HG02759 (cell line): ENCODE measurements around the gene SYNGR4.

Source experiments
- ATAC-seq: cut with Tn5 transposase; IDR thresholded peaks from one replicate; pipeline ENCODE4 v1.9.1; 2021; ENCODE audit warnings: mild to moderate bottlenecking, moderate library complexity; ENCODE audit not compliant: unreplicated experiment

The SYNGR4 gene

DNA sequence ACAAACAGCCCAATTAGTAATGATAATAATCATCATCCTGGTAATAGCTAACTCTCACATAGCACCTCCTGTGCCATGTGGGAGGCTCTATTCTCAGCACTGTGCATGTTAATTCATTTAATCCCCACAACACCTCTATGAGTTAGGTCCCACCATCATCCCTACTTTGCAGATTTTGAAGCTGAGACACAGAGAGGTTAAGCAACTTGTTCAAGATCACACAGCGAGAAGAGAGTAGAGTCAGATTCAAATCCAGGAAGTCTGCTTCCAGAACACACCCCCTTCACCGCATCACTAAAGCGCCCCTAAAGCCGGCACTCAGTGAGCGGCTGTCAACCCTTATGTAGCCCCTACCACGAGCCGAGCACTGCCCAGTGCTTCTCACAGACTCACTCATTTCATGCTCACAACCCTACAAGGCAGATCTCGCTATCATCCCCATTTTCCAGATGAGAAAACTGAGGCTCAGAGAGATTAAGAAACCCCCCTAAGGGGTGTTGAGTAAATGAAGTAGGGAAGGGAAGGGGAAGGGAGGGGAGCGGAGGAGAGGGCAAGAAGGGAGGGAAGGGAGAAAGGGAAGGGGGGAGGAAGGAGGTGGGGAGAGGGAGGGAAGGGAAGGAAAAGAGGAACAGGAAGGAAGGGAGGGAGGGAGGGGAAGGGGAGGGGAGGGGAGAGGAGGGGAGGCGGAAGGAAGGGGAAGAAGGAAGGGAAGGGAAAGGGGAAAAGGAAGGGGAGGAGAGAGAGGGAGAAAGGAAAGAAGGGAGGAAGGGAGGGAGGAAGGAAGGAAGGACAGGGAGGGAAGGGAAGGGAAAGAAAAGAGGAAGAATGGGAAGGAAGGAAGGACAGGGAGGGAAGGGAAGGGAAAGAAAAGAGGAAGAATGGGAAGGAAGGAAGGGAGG is 22.4 kb upstream of the SYNGR4 start:
- ATAC-seq, result no peak

DNA sequence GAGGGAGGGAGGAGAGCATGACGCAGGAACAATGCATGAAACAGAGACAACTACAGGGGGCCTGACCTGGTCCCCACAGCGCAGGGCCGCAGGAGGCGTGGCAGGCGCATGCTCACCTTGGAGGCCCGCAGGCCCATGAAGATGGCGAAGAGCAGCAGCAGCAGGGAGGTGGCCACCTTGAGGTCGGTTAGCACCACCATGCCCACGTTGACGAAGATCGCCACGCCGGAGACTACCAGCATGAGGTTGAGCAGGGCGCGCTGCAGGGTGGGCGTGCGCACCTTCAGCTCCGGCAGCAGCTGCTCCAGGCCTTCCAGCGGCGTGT is 21.8 kb upstream of the SYNGR4 start:
- no peak for ATAC-seq

DNA sequence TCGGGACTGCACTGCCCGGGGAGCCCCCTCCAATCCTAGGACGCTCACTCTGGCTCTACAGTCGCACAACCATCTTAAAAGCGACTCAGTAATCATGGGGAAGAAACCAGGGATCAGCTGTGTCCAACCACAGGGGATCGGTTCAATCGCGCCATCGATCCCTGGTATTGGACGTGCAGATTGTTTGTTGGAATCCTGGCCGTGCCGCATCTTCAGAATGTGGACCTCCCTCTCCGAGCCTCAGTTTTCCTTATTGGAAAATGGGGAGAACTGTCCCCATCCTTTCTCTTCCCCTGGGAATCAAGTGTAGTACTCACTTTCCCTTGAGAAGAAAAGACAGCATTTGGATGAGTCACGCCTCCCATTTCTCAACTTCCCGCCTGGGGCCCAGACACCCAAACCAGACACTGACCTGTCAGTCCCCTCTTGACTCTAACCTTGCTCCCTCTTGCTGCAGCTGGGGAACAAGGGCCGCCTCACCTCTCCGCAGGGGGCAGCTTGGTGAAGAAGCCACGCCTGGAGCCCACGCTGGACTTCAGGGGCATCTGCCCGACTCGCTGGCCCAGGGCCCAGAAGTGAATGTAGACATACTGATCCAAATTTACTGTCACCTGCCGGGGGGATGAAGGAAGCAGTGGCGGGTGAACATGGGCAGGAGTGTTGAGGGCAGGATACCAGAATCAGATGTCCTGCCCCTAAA is 21.2 kb upstream of the SYNGR4 start:
- ATAC-seq, result no peak

DNA sequence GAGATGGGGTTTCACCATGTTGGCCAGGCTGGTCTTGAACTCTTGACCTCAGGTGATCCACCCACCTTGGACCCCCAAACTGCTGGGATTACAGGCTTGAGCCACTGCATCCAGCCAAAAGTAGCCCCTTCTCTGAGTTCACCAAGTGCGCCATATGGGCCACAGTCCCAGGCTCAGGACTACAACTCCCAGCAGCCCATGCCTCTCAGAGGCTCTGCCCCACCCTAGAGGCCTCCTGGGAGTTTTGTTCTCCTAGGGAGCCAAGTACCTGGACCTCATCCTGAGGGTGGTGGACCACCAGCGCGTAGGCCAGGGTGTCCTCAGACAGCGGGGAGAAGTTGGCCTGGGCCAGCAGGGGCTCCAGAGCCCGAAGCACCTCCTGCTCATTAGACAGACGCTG is 19.3 kb upstream of the SYNGR4 start:
- no peak for ATAC-seq

DNA sequence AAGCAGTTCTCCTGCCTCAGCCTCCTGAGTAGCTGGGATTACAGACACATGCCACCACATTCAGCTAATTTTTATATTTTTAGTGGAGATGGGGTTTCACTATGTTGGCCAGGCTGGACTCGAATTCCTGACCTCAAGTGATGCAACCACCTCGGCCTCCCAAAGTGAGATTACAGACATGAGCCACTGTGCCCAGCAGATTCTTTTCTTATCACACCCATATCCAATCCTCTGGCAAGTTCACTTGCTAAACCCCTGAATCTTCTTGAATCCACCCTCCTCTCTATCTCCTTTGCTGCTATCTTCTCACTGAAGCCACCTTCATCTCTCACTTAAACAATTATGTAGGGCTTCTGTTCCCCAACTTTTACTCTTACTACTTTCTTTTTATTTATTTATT is 18.0 kb upstream of the SYNGR4 start:
- no peak for ATAC-seq

DNA sequence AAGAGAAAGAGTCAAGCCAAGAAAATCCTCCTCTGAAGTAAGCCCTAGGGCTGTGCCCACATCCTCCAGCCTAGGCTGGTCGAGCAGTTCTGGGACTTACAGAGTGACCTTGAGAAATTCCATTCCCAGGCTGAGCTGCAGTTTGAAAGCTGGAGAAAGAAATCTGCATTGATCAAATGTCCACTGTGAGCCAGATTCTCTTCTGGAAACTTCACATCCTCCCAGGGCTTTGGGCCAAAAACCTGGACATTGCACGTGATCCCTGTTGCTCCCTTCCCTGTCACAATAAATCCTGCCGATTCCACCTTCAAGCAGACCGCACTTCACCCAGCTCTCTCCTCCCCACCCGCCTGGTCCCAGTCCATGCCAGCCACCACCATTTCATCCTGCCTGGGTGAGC is 16.1 kb upstream of the SYNGR4 start:
- ATAC-seq, result no peak

DNA sequence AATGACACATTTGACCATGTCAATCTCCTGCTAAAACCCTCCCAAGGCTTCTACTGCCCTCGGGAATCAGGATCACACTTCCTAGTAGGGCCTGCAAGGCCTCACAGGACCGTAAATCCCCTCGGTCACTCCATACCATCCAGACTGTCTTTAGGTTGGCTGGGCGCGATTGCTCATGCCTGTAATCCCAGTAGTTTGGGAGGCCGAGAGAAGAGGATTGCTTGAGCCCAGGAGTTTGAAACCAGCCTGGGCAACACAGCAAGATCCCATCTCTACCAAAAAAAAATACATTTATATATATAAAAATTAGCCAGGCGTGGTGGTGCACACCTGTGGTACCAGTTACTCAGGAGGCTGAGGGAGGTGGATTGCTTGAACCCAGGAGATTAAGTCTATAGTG is 15.4 kb upstream of the SYNGR4 start:
- ATAC-seq, result no peak

DNA sequence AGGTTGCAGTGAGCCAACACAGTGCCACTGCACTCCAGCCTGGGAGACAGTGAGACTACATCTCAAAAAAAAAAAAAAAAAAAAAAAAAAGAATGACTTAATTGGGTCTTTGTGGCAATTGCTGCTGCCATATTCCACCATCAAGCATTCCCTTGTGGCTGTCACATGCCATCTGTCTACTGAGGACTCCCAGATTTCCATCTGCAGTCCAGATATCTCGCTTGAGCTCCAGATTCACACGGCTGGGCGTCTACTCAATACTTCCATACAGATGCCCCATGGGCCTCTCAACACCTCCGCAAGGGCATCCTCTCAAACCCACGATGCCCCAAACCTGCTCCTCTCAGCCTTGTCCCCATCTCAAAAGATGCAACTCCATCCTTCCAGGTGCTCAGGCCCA is 13.3 kb upstream of the SYNGR4 start:
- ATAC-seq, result no peak

DNA sequence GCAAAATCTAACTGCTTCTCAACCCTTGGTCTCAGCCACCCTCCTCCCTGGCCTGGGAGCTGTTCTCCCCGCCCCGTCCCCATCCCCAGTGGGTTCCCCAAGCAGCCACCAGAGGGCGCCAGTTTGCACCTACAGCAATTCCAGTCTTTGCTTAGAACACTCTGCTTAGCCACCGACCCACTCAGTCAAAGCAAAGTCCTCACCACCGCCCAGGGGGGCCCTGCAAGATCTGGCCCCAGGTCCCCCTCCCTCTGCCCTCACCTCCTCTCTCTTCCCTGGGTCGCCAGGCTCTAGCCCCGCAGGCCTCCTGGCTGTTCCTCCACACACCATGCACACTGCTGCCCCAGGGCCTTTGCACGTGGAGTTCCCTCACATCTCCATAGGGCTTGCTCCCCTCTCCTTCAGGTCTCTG is 12.8 kb upstream of the SYNGR4 start:
- ATAC-seq, result no peak

DNA sequence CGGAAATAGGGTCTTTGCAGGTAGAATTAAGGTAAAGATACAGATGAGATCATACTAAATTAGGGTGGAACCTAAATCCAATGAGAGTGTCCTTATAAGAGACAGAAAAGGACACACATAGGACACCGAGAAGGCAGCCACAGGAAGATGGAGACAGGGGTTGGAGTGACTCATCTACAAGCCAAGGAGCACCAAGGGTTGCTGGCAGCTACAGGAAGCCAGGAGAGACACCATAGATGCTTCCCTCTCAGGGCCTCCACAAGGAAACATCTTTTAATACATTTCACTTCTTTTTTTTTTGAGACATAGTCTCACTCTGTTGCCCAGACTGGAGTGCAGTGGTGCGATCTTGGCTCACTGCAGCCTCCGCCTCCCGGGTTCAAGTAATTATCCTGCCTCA is 10.5 kb upstream of the SYNGR4 start:
- no peak for ATAC-seq

DNA sequence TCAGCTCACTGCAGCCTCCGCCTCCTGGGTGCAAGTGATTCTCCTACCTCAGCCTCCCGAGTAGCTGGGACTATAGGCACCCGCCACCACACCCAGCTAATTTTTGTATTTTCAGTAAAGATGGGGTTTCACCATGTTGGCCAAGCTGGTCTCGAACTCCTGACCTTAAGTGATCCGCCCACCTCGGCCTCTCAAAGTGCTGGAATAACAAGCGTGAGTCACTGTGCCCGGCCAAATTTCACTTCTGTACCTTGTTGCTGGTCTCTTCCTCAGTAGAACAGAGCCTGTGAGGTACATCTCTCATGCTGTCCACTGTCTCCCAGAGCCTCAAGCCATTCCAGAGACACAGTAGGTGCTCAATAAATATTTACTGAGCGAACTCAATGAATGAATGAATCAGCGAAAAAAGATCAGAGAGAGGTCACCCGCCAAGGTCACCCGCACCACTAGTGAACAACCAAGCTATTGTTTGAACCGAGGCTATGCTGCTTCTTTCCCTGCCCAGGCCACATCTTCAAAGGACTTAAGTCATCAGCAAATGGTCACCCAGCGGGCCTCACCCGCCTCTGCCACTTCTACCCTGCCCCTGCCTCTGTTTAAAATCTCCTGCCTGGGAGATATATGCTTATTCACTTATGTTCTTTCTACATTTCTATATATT is 9.7 kb upstream of the SYNGR4 start:
- ATAC-seq, result no peak

DNA sequence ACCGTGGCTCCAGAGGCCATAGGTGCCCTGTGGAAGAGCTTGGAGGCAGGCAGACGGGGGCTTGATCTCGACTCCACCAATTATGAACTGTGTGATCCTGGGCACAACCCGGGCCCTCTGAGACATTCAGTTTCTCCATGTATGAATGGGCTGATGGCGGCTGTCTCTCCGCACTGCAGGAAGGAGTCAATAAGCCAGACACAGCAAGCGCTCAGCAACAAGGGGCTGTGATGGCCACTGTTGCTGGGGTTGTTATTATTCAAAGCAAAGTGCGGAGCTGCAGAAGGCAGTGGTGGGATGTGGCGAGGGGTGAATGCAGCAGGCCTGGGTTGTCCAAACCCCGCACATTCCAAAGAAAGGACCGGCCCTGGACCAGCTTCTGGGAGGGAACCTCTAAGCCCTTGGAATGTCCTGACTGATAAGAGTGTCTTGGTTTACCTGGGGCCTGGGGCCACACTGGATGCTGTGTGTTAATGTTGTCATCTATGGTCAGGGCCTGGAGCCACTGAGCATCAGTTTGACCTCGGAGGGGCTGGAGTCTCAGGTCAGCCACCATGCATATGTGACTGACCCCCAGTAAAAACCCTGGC is 8.7 kb upstream of the SYNGR4 start:
- ATAC-seq, result no peak

DNA sequence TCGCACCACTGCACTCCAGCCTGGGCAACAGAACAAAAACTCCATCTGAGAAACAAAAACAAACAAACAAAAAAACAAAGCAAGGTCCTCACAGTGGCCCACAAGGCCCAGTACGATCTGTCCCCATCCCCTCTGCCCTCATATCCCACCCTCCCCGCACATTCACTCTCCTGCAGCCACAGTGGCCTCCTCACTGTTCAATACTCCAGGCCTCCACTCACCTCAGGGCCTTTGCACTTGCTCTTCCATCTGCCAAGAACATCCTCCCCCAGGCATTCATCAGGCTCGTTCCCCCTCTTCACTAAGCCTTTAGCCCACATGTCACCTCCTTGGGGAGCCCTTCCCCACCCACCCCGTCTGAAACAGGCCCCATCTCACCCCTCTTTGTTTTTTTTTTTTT is 5.0 kb upstream of the SYNGR4 start:
- ATAC-seq, result no peak

DNA sequence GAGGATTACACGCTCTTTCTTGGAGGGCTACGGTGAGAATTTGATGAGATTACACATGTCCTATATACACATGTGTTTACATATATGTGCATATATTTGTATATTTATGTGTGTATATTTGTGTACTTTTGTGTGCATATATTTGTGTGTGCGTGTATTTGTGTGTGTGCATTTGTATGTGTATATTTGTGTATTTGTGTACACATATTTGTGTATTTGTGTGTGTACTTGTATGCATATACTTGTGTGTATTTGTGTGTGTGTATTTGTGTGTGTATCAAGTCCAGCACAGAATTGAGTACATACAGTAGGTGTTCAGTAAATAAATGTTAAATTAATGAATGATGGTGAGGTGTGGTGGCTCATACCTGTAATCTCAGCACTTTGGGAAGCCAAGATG is 2.3 kb upstream of the SYNGR4 start:
- no peak for ATAC-seq

DNA sequence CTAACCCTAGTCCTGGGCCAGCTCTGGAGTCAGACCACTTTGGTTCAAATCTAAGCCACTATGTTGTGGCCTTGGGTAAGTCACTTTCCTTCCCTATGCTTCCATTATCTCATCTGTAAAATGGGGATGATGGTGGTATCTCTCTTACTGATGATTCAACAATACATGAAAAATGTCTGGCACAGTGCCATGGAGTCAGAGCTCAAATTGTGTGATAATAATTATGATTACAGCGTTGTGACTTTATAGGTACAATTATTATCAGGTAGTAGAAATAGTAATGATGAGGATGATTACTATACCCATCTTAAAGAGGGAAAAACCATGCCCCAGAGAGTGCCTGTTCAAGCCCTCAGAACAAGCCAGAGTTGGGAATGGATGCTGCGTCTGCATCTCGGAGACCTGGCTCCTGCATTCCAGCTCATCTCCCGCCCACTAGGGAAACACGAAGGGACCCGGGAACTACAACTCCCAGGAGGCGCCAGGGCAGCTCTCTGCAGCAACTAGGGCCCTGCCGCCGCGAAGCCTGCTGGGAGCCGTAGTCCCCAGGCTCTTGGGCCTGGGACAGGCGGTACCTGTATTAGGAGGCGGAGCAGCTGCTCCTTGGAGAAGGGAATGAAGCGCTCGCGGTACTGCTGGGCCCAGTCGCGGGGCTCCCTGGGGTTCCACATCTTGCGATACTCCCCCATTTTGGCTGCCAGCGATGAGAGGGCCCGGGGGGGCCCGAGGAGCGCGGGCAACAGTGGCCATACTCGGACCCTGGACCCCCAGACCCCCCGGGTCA is 1.3 kb upstream of the SYNGR4 start:
- peak; percentile 58 for ATAC-seq

DNA sequence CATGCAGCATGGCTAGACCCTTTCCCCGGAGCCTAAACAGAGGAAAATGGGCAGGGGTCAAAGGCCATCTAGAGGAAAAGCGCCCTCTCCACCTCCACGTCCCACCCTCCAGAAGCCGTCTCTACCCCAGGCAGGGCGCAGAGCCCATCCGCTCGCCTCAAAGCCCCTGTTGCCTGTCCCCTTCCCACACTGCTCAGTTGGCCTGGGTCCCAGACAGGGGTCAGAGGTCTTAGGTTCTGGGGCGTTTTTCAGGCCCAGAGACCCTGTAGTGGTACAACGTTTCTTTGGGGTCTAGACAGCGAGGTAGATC is 712 bp upstream of the SYNGR4 start:
- peak; percentile 16 for ATAC-seq

DNA sequence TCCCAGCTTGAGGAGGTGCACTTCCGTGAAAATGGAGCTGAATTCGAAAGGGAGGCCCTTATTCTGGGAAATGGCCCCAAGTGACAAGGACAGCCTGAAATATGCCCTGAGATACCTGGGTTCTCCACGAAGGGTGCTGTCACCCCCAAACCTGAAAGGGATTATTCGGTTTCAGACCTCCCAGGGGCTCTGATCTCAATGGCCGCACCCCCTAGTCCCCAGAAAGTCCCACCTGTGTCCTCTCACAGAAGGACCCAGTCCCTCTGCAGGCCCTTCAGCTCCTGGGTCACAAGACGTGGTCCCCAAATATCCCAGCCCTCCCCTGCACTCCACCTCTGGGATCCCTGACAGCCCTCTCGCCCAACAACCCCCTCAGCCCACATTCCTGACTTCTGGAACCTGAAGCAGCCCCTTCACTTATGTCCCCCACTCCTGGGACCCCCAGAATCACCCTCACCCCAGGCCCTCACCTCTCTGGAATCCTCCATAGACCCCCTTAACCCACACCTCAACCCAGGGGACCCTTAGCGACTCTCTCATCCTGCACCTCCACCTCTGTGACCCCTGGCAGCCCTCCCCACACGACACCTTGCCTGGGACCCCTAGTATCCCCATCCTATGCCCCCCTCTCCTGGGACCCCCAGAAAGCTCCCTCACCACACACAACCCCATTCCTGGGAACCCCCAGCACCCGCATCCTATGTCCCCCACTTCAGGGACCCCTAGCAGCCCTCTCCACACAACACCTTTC is 606 bp downstream of the SYNGR4 start:
- no peak for ATAC-seq

DNA sequence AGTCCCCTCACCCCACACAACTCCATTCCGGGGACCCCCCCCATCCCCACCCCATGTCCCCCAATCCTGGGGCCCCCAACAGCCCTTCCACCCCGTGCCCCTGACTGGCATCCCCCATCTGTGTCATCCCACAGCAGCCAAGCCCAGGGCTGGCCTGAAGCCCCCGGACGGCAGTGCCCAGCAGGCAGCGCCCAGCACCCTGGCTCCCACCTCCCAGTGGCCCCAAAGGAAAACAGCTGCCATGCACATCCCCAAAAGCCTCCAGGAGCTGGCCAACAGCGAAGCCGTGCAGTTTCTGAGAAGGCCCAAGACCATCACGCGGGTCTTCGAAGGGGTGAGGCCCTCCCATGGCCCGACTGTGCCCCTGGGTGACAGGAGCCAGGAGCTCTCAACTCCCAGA is 1.4 kb downstream of the SYNGR4 start:
- no peak for ATAC-seq

DNA sequence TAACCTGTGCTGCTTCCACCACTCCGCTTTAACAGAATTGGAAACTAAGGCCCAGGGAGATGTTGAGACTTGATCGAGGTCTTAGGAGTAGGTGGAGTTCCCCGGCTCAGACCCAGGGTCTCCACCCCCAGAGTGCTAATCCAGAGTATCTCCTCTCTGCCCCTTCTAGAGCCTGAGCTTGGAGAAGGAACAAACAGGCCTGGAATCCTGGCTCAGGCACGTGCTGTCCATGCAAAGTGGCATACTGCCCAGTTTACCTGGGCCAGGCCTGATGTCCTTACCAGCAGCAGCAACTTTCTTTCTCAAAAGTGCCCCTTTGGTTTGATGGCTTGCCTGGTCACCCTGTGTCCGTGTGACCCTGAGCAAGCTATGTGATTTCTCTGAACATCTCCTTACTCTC is 3.7 kb downstream of the SYNGR4 start:
- no peak for ATAC-seq

DNA sequence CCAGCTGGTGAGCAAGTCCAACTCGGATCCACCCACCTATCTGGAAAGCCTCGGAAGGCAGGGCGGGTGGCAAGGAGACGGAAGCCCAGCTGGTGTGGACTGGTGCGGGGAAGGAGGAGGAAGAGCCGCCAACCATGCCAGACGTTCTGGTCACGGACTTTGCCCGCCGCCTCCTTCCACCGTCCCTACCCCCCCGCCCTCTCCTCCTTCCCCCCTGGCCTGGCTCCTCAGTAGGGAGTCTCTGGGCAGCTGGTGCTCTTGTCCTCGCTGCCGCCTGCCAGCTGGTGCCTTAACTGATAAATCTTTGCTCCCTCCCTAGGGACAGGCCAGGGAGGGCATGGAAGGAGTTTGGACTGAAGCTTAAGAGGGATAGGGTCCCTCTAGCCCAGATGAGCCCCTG is 4.8 kb downstream of the SYNGR4 start:
- no peak for ATAC-seq
